Activated naive CD8-positive, alpha-beta T cell treated with anti-CD3 and anti-CD28 coated beads, Interleukin-2, amount 10 ng/mL, durations not matched to agents 7 days and 5 days (primary cell): ENCODE results near the gene OTC. TPM values are rescaled to one million over a fixed set of nuclear protein-coding genes. Genes with fewer than 3 reads are reported as not detected.

Experiments
- ATAC-seq: fragments of 150-1000 bp; cut with Tn5 transposase; one replicate; pipeline ENCODE4 v1.10.0; 2021; ENCODE audit warnings: low read depth, moderate library complexity
- POLR2A ChIA-PET: fragments of 350-600 bp; sonication (Branson Sonifier 250); formaldehyde crosslinking; loops from one replicate; lab custom pipeline; 2021; ENCODE audit warnings: antibody characterized with exemption; lab: Charles Lee
- DNase-seq: peaks from one replicate; pipeline ENCODE4 v3.0.0; 2021
- H3K27ac Mint-ChIP-seq: one replicate; pipeline ENCODE4 v1.8.0; 2022; ENCODE audit warnings: mild to moderate bottlenecking, mixed read lengths
- H3K27me3 Mint-ChIP-seq: one replicate; pipeline ENCODE4 v1.8.0; 2022; ENCODE audit warnings: mild to moderate bottlenecking, moderate library complexity, mixed read lengths
- H3K36me3 Mint-ChIP-seq: one replicate; pipeline ENCODE4 v1.8.0; 2021; ENCODE audit warnings: mild to moderate bottlenecking, mixed read lengths
- H3K4me1 Mint-ChIP-seq: one replicate; pipeline ENCODE4 v1.8.0; 2021; ENCODE audit warnings: mixed read lengths
- H3K4me3 Mint-ChIP-seq: one replicate; pipeline ENCODE4 v1.8.0; 2022; ENCODE audit warnings: mild to moderate bottlenecking, moderate library complexity, mixed read lengths
- H3K9me3 Mint-ChIP-seq: one replicate; pipeline ENCODE4 v1.8.0; 2021; ENCODE audit warnings: mixed read lengths
- total RNA-seq, 2 experiments: library from RNA; stranded (reverse); gene quantifications; one replicate each; pipeline ENCODE4 v1.2.3, GENCODE V29; 2021

The OTC gene
- total RNA-seq: not detected

DNA sequence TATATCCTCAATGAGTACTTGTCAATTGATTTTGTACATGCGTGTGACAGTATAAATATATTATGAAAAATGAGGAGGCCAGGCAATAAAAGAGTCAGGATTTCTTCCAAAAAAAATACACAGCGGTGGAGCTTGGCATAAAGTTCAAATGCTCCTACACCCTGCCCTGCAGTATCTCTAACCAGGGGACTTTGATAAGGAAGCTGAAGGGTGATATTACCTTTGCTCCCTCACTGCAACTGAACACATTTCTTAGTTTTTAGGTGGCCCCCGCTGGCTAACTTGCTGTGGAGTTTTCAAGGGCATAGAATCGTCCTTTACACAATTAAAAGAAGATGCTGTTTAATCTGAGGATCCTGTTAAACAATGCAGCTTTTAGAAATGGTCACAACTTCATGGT is at the start of gene OTC:
Gene OTC, plus strand, starts transcription at position 243 of the 400 bp plus-strand sequence. Its CDS starts 93 bp downstream, at position 336.
- ATAC-seq (no peak), DNase-seq (no peak)
- Mint-ChIP-seq H3K36me3 (no peaks in the 10 kb centered on the region), H3K27ac (no peak within 1 kb of the TSS), H3K4me1 (no peaks in the 10 kb centered on the region), H3K9me3 (no peaks in the 10 kb centered on the region), H3K4me3 (no peak within 1 kb of the TSS), H3K27me3 (peaks cover 8% of the 10 kb centered on the region)
- POLR2A ChIA-PET: no interaction called here

DNA sequence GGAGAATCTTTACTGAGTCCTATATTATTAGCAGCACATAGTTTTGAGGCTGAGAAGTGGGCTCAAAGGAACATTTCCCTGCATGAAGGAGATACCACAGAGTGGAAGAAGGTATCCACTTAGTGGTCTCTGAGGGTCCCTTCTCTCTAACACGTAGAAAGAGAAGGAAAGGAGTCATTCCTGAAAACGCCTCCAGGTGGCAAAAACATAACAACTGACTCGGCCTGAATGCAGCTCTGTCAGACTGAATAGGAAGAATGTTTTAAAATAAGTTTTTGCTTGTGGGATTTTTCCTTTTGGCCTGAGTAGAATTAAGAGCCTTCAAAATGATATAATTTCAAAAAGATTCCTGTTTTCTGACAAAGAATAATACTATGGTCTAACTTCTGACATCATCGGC is 48.4 kb upstream of the OTC start:
- H3K27me3 Mint-ChIP-seq: no peaks in the 10 kb centered on the region
- no peaks in the 10 kb centered on the region for H3K4me1 Mint-ChIP-seq
- POLR2A ChIA-PET: no interaction called here
- no peaks in the 10 kb centered on the region for H3K36me3 Mint-ChIP-seq
- H3K27ac Mint-ChIP-seq: no peak overlapping the region
- H3K4me3 Mint-ChIP-seq: no peak overlapping the region
- ATAC-seq: no peak
- no peaks in the 10 kb centered on the region for H3K9me3 Mint-ChIP-seq
- DNase-seq: no peak

DNA sequence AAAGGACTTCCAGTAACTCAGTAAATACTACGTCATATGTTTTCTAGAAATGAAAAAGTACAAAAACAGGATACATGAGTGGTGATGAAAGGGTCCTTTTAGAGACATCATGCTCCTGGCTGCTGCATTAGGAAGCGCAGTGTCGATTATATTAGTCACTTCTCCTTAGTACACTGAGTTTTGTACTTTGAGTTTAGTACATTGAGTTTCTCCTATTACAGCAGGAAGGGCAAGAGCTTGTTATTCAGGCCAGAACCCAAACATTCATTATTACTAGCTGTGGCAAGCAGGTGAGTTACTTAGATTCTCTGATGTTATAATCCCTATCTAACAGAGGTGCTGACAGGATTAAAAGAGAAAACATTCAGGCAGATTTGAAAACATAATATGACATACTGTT is 46.4 kb upstream of the OTC start:
- Mint-ChIP-seq H3K27ac (no peak overlapping the region), H3K36me3 (no peaks in the 10 kb centered on the region), H3K4me1 (no peaks in the 10 kb centered on the region), H3K4me3 (no peak overlapping the region), H3K9me3 (no peaks in the 10 kb centered on the region), H3K27me3 (no peaks in the 10 kb centered on the region)
- ATAC-seq (no peak), DNase-seq (no peak)
- POLR2A ChIA-PET: no interaction called here

DNA sequence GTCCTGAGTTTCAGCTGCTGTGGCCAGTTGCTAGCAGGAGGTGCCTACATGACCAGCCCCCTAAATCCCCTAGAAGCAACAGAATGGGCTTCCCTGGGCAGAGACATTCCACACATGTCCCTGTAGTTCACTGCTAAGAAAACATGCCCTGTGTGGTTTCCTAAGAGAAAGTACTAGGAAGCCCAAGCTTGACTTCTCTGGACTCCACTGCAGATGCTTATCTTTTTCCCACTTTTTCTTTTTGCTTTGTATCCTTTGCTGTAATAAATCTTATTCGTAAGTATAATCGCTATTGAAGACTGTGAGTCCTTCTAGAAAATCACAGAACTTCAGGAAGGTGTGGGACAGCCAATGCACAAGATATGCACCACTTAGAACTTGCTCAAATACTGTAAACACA is 40.7 kb upstream of the OTC start:
- H3K36me3 Mint-ChIP-seq: no peaks in the 10 kb centered on the region
- DNase-seq (no peak), ATAC-seq (no peak)
- no peak overlapping the region for H3K4me3 Mint-ChIP-seq
- POLR2A ChIA-PET: no interaction called here
- H3K9me3 Mint-ChIP-seq: no peaks in the 10 kb centered on the region
- no peaks in the 10 kb centered on the region for H3K27me3 Mint-ChIP-seq
- H3K27ac Mint-ChIP-seq: no peak overlapping the region
- no peaks in the 10 kb centered on the region for H3K4me1 Mint-ChIP-seq

DNA sequence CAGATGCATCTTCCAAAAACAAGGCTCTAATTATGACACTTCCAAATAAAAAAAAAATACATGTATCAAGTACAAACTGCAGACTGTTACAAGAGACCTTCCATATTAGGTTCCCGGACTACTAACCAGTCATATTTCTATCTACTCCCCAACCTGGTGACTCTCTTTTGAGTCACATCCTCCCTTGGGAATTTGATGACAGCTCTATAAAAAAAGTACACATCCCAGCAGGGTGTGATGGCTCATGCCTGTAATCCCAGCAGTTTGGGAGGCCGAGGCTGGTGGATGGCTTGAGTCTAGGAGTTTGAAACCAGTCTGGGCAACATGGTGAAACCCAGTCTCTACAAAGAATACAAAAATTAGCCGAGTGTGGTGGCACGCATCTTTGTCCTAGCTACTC is 40.0 kb upstream of the OTC start:
- DNase-seq: no peak
- Mint-ChIP-seq H3K36me3 (no peaks in the 10 kb centered on the region), H3K4me3 (no peak overlapping the region), H3K27ac (no peak overlapping the region), H3K4me1 (no peaks in the 10 kb centered on the region), H3K27me3 (no peaks in the 10 kb centered on the region), H3K9me3 (no peaks in the 10 kb centered on the region)
- POLR2A ChIA-PET: no interaction called here
- no peak for ATAC-seq

DNA sequence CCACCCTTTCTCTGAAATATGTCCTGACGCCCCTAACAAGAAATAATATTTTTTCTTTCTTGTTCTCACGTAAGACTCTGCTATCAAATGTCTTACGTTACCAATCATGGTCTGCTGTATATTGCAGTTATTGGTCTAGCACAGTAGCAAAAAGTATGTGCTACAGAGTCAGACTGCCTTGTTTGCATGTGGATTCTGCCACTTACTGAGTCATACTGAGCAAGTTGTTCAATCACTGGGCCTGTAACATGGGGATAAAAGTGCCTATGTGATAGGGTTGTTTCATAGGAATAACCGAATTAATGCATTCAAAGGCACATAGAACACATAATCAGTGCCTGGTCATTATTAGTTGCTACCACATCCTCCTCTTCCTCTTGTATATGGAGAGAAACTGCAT is 39.2 kb upstream of the OTC start:
- no peak for DNase-seq
- Mint-ChIP-seq H3K27ac (no peak overlapping the region), H3K36me3 (no peaks in the 10 kb centered on the region), H3K27me3 (no peaks in the 10 kb centered on the region), H3K9me3 (no peaks in the 10 kb centered on the region), H3K4me1 (no peaks in the 10 kb centered on the region), H3K4me3 (no peak overlapping the region)
- POLR2A ChIA-PET: no interaction called here
- no peak for ATAC-seq

DNA sequence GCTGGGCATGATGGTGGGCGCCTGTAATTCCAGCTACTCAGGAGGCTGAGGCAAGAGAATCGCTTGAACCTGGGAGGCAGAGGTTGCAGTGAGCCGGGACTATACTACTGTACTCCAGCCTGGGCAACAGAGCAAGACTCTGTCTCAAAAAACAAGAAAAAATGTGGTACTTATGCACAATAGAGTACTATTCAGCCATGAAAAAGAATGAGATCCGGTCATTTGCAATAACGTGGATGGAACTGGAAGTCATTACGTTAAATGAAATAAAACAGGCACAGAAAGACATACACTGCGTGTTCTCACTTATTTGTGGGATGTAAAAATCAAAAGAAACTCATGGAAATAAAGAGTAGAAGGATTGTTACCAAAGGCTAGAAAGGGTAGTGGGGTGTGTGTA is 37.2 kb upstream of the OTC start:
- ATAC-seq (no peak), DNase-seq (no peak)
- POLR2A ChIA-PET: no interaction called here
- Mint-ChIP-seq H3K9me3 (no peaks in the 10 kb centered on the region), H3K27ac (no peak overlapping the region), H3K36me3 (peaks cover 1% of the 10 kb centered on the region), H3K4me3 (no peak overlapping the region), H3K4me1 (no peaks in the 10 kb centered on the region), H3K27me3 (no peaks in the 10 kb centered on the region)

DNA sequence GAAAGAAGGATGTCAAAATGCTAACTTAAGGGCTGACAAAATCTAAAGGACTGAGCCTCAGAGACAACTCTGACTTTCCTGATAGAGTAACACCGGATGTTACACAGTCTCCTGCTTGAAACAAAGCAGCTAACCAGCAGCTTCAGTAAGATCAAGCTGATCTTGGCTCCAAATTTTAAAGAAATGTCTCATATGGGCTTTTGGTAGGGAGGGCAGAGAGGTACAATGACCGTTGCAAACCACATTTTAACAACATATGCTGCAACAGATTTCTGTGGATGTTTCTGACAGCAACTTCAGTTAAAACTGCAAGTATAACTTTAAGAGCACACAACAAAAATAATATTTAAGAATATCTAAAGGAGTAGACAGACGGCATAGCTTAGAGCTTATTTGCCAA is 34.2 kb upstream of the OTC start:
- DNase-seq (no peak), ATAC-seq (no peak)
- no peaks in the 10 kb centered on the region for H3K27me3 Mint-ChIP-seq
- H3K9me3 Mint-ChIP-seq: no peaks in the 10 kb centered on the region
- H3K4me3 Mint-ChIP-seq: no peak overlapping the region
- H3K27ac Mint-ChIP-seq: no peak overlapping the region
- POLR2A ChIA-PET: no interaction called here
- H3K36me3 Mint-ChIP-seq: peaks cover 1% of the 10 kb centered on the region
- no peaks in the 10 kb centered on the region for H3K4me1 Mint-ChIP-seq

DNA sequence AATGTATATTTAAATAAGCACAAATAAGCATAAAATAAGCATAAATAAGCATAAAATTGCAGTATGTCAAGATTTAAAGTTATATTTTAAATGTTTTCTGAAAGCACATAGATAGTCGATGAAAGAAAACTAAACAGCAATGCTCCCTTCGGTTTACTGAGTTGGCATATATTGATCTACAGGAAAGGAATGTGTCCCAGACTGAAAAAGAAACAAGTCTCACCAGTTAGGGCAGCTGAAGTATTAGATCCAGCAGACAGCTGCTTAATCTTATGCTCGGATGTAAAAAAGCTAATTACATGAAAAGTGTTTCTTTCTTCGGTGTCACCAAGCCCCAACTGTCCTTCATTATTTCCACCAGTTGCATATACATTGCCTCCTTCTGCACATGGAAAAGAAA is 33.8 kb upstream of the OTC start:
- no peaks in the 10 kb centered on the region for H3K27me3 Mint-ChIP-seq
- ATAC-seq (no peak), DNase-seq (no peak)
- H3K4me3 Mint-ChIP-seq: no peak overlapping the region
- H3K27ac Mint-ChIP-seq: no peak overlapping the region
- POLR2A ChIA-PET: no interaction called here
- H3K4me1 Mint-ChIP-seq: no peaks in the 10 kb centered on the region
- H3K9me3 Mint-ChIP-seq: no peaks in the 10 kb centered on the region
- H3K36me3 Mint-ChIP-seq: peaks cover 1% of the 10 kb centered on the region

DNA sequence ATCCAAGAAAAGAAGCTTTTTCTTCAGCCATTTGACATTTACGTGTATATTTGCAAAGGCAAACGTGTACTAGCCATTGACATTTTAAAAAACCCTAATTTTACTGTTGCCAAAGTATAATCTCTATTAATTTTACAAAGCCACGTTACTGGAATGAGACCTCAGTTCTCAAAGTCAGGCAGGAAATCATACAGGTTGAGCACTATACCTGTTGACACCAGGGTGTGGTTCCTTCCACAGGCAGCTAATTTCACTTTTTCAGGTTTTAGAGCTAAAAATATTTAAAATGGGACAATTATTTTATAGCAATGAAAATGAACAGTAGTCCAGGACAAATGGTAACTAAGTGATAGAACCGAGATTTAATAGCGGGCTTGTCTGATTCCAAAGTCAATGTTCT is 31.6 kb upstream of the OTC start:
- H3K27me3 Mint-ChIP-seq: no peaks in the 10 kb centered on the region
- peaks cover 3% of the 10 kb centered on the region for H3K4me1 Mint-ChIP-seq
- POLR2A ChIA-PET: no interaction called here
- H3K9me3 Mint-ChIP-seq: no peaks in the 10 kb centered on the region
- peaks cover 1% of the 10 kb centered on the region for H3K36me3 Mint-ChIP-seq
- ATAC-seq (no peak), DNase-seq (no peak)
- H3K27ac Mint-ChIP-seq: no peak overlapping the region
- no peak overlapping the region for H3K4me3 Mint-ChIP-seq

DNA sequence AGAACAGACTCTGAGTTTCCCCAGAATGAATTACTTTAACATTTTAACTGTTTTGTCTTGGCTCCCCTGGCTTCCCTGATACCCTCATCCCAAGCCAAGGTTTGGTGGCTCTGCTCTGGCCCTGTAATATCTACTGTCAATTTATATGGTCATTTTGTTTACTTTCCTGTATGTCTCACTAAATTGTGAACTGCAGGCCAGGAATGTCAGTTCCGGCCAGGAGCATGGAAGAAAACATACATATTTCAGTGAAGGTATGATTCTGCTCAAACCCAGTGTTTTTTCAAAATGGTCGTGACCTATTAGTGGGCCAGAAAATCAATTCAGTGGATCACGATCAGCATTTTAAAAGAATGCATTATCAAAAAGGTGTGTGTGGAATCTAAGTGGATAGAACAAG is 26.3 kb upstream of the OTC start:
- H3K4me3 Mint-ChIP-seq: peak overlapping the region; percentile 91
- peaks cover 17% of the 10 kb centered on the region for H3K4me1 Mint-ChIP-seq
- H3K27me3 Mint-ChIP-seq: no peaks in the 10 kb centered on the region

DNA sequence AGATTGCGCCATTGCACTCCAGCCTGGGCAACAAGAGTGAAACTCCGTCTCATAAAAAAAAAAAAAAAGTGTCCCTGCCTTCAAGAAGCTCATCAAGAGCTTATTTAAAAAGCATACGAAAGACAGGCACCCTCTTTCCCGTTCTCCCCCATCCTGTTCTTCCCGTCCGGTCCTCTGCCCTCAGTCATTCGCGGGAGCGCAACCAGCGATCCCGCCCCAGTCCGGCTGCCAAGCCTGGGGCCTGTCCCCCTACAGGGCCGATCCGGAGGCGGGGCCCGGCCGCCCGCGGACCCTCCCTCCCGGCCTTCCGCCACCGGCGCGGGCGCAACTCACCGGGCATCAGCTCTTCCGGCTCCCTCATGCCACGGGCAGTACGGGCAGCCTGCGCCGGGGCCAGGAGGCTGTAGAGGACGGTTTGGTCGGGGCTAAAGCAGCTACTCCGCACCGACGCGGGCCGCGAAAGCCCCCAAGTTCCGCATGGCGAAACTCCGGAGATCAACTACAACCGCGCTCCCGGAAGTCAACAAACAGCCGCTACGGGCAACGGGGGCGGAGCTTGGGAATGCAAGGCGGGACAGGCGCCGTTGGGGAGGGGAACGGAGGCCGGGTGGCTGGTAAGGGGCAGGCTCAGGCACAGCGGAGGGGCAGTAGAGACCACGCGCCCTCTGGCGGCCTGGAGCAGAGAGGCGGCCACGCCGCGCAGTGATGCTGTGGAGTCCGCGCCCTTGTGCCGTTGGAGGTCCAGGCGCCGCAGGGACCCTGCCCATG is 25.2 kb upstream of the OTC start, which contains the start of gene RPGR:
Gene RPGR, minus strand, starts transcription at position 503 of the 768 bp plus-strand sequence. Its CDS starts 142 bp downstream, at position 361.
- POLR2A ChIA-PET: interaction anchor here (0.7 to 2.2 kb wide), 4 partner anchors 67 to 307 kb away, joined by 3 to 13 read pairs (median 4); partner anchors contain the start of gene SRPX
- Mint-ChIP-seq H3K27ac (peak within 1 kb of the TSS; percentile 92), H3K27me3 (no peaks in the 10 kb centered on the region), H3K4me1 (peaks cover 17% of the 10 kb centered on the region), H3K36me3 (no peaks in the 10 kb centered on the region), H3K4me3 (peak within 1 kb of the TSS; percentile 91), H3K9me3 (no peaks in the 10 kb centered on the region)
- peak; percentile 89 for DNase-seq
- ATAC-seq: peak; percentile 97

More for the DNA sequence above, 26.3 kb upstream of the OTC start:
- ATAC-seq: no peak
- POLR2A ChIA-PET: interaction anchor here (0.7 kb wide), 1 partner anchor 66 kb away, joined by 3 read pairs; no protein-coding TSS in a partner anchor
- H3K9me3 Mint-ChIP-seq: no peaks in the 10 kb centered on the region
- H3K27ac Mint-ChIP-seq: peak overlapping the region; percentile 92
- H3K36me3 Mint-ChIP-seq: no peaks in the 10 kb centered on the region
- DNase-seq: no peak

DNA sequence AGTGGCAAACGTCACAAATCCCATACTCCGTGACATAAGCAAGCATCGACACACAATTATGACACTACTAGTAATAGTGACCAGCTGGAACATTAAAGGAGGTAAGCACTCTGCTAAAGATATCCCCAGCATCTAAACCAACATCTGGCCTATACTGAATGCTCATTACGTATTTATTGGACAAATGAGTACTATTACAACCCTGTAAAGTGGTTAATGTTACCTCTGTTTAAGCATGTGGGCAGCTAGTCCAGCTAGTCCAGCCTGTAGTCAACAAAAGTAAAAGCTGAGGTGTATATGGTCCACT is 24.7 kb upstream of the OTC start:
- no peak for DNase-seq
- Mint-ChIP-seq H3K27ac (peak overlapping the region; percentile 92), H3K4me3 (peak overlapping the region; percentile 91), H3K4me1 (peaks cover 17% of the 10 kb centered on the region), H3K36me3 (no peaks in the 10 kb centered on the region), H3K27me3 (no peaks in the 10 kb centered on the region), H3K9me3 (no peaks in the 10 kb centered on the region)
- POLR2A ChIA-PET: interaction anchor here (1.0 to 2.2 kb wide), 2 partner anchors 81 to 108 kb away, joined by 6 to 13 read pairs; partner anchors contain the start of gene SRPX
- peak; percentile 3 for ATAC-seq

DNA sequence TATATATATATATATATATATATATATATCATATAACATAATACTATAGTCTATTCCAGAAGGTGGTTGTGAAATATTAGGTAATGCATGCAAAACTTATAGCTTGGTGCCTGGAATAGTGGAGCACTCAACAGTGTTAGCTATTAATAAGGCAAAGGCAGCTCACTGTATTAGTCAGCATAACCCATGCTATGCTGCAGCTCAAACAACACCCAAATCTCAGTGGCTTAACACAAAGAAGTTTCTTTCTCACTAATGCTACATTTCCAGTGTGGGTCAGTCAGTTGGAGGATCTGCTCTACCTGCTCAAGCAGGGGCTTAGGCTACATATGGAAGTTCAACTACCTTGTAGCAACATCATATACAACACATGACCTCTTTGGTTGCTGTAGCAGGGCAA is 19.9 kb upstream of the OTC start:
- Mint-ChIP-seq H3K4me1 (peaks cover 8% of the 10 kb centered on the region), H3K27ac (no peak overlapping the region), H3K36me3 (no peaks in the 10 kb centered on the region), H3K9me3 (no peaks in the 10 kb centered on the region), H3K27me3 (peaks cover 5% of the 10 kb centered on the region), H3K4me3 (no peak overlapping the region)
- ATAC-seq (no peak), DNase-seq (no peak)
- POLR2A ChIA-PET: no interaction called here
